ENCODE measurements around the gene XBP1.

Gene XBP1

GRCh38 chr22:28798810-28799605 is 1.4 kb downstream of the XBP1 start:
- peaks cover 45% of the 10 kb centered on the region for H3K36me3 ChIP-seq (replicated peaks)
- DNase-seq = peak; percentile 87
- peak overlapping the region; percentile 97 for H3K27ac ChIP-seq
- H3K4me3 ChIP-seq (ENCODE audit: low read depth, low read length) = peak overlapping the region; percentile 79
- no peaks in the 10 kb centered on the region for H3K27me3 ChIP-seq (replicated peaks)
- TF ChIP-seq CTCF (IDR thresholded peaks at IDR 0.05; ENCODE audit: low read depth, low read length, missing control alignments) = no peak
- in situ Hi-C loops (cut with HindIII; ENCODE audit: low pct_ligation_motif_present, low sequenced_read_pairs) = no loop called here

- Histone ChIP-seq H3K27me3 (replicated peaks) (no peaks in the 10 kb centered on the region), H3K27ac (no peak overlapping the region), H3K36me3 (replicated peaks) (peaks cover 50% of the 10 kb centered on the region), H3K4me3 (ENCODE audit: low read depth, low read length) (no peak overlapping the region)
- no peak for DNase-seq
- in situ Hi-C loops (cut with HindIII; ENCODE audit: low pct_ligation_motif_present, low sequenced_read_pairs) = no loop called here
- TF ChIP-seq CTCF (IDR thresholded peaks at IDR 0.05; ENCODE audit: low read depth, low read length, missing control alignments) = no peak
Measured at GRCh38 chr22:28795932-28796856, 4.2 kb downstream of the XBP1 start.

- Histone ChIP-seq H3K27ac (no peak overlapping the region), H3K27me3 (replicated peaks) (no peaks in the 10 kb centered on the region), H3K4me3 (ENCODE audit: low read depth, low read length) (no peak overlapping the region), H3K36me3 (replicated peaks) (peaks cover 50% of the 10 kb centered on the region)
- TF ChIP-seq CTCF (IDR thresholded peaks at IDR 0.05; ENCODE audit: low read depth, low read length, missing control alignments) = no peak
- in situ Hi-C loops (cut with HindIII; ENCODE audit: low pct_ligation_motif_present, low sequenced_read_pairs) = no loop called here
- DNase-seq = no peak
Measured at GRCh38 chr22:28795071-28795693, 5.2 kb downstream of the XBP1 start.

GRCh38 chr22:28793976-28794584 is 6.3 kb downstream of the XBP1 start:
- Histone ChIP-seq H3K36me3 (replicated peaks) (peaks cover 48% of the 10 kb centered on the region), H3K27me3 (replicated peaks) (no peaks in the 10 kb centered on the region), H3K27ac (no peak overlapping the region), H3K4me3 (ENCODE audit: low read depth, low read length) (no peak overlapping the region)
- in situ Hi-C loops (cut with HindIII; ENCODE audit: low pct_ligation_motif_present, low sequenced_read_pairs) = no loop called here
- no peak for TF ChIP-seq CTCF (IDR thresholded peaks at IDR 0.05; ENCODE audit: low read depth, low read length, missing control alignments)
- DNase-seq = no peak

GRCh38 chr22:28792491-28793383 is 7.6 kb downstream of the XBP1 start:
- H3K36me3 ChIP-seq (replicated peaks) = peaks cover 40% of the 10 kb centered on the region
- H3K27me3 ChIP-seq (replicated peaks) = no peaks in the 10 kb centered on the region
- TF ChIP-seq CTCF (IDR thresholded peaks at IDR 0.05; ENCODE audit: low read depth, low read length, missing control alignments) = no peak
- no peak overlapping the region for H3K27ac ChIP-seq
- DNase-seq = no peak
- H3K4me3 ChIP-seq (ENCODE audit: low read depth, low read length) = no peak overlapping the region
- in situ Hi-C loops (cut with HindIII; ENCODE audit: low pct_ligation_motif_present, low sequenced_read_pairs) = no loop called here

Data from brain microvascular endothelial cell (primary cell).